NOMO-1 (cell line): ENCODE measurements around the gene PARD3.
A peak's percentile ranks its signal among the peaks of the same experiment; 100 is the strongest.
"Not testable (repeated sequence)": the region's sequence is repeated elsewhere in the genome, so short reads cannot be mapped to it uniquely, and the experiment has no call there.

ENCODE experiments used
- DNase-seq, 2 experiments: peaks; one replicate each; lab custom pipeline; 2025; ENCODE audit not compliant: unreplicated experiment in 2 of 2; lab: John Stamatoyannopoulos, UW

PARD3 gene

DNA sequence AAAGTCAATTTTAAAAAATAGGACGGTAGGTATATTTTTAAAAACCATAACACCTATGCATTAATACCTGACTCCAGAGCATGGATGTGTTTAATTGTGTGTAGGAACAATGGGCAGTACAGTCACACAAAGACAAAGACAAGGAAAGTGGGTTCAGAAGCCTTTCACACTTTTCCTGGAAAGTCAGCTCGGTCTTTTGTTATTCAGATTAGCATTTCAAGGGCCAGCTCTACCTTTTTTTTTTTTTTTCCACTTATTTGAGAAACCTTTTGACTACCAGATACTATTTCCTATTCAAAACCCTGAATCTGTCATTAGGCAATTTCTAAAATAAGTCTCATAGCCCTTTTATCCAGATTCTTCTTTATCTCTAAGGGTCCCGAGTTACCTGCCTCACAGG is 401.9 kb downstream of the PARD3 start:
- no peak for DNase-seq

DNA sequence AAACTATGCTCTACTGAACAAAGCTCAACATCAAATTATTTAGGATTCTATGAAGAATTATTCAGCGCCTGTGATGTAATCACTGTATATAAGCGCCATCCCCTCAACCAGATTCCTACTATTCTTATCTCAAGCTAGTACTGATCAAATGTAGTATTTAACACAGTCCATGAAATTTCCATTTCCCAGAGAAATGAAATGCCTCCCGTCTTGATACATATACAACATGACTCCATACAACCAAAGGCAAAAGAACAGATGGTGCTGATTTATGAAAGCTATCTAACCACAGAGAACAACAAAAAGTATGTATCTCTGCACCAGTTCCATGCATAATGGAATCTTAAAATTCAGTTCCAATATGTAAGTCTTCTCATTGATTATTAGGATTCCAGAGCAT is 406.1 kb downstream of the PARD3 start:
- DNase-seq = no peak

DNA sequence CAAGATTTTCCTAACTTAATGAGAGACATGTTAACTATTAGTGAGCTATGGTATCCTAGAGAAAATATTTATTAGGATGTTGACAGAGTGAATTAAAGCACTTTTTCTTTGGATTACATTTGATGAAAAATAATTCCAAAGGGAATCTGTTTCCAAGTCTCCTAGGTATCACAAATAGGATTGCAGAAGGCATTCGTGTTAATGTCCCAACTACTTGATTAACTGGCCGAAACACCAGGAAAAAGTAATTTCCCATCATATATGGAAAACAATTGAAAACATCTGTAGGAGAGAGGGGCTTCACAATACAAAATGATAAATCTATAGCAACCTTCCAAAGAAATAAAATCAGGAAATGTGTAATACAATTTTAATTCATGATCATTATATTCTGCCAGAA is 406.7 kb downstream of the PARD3 start:
- DNase-seq = no peak

DNA sequence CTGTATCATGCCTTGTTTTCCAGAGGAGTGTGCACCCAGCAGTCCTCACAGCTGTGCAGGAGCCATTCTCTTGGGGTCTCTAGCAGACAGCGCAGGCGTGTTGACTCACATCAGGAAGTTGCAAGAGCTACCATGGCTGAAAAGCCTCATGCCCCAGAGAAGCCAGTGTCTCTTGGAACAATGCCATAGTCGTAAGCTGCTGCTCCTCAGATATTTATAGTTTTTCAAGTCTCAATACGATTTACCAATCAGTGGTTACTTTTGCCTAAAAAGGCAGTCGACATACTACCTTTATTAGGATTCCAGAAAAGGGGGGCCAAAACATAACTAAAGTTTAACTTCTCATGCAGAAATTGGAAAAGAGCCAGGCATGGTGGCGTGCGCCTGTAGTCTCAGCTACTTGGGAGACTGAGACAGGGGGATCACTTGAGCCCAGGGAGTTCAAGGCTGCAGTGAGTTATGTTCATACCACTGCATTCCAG is 407.7 kb downstream of the PARD3 start:
- DNase-seq = peak; percentile 58 to 66

DNA sequence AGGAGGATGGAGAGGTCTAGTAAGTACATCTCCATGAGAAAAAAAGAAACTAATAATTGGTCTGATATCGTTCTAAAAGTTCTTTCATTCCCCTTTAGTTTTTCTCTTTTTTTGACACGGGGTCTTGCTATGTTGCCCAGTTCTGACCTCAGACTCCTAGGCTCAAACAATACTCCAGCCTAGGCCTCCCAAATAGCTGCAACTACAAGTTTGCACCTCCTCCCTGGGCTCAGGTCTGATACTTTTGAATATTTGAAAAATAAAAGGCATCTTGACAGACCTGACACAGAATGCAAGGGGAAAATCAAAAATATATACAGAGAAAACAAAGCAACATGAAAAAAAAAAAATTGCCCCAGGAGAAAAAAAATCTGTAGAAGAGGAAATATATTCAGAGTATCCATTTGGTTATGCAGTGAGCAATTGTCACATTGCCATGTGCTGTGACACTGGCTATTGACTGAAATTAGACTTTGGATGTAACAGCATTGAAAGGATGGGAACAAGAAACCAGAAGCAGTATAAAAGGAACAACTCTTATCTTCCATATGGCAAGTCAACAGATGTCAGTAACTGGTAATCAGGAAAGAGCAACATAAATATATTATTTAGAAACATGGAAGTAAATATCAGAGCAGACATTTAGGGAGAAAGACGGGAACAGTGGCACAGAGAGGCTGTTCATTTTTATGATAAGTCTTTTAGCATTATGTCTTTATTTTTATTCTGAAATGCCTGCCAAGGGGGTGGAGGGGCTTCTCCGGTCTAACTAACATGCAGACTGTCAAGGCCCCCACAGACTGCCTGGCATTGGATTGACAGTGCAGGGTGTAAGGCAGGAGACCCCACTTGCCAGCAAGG is 408.4 kb downstream of the PARD3 start:
- no peak for DNase-seq

DNA sequence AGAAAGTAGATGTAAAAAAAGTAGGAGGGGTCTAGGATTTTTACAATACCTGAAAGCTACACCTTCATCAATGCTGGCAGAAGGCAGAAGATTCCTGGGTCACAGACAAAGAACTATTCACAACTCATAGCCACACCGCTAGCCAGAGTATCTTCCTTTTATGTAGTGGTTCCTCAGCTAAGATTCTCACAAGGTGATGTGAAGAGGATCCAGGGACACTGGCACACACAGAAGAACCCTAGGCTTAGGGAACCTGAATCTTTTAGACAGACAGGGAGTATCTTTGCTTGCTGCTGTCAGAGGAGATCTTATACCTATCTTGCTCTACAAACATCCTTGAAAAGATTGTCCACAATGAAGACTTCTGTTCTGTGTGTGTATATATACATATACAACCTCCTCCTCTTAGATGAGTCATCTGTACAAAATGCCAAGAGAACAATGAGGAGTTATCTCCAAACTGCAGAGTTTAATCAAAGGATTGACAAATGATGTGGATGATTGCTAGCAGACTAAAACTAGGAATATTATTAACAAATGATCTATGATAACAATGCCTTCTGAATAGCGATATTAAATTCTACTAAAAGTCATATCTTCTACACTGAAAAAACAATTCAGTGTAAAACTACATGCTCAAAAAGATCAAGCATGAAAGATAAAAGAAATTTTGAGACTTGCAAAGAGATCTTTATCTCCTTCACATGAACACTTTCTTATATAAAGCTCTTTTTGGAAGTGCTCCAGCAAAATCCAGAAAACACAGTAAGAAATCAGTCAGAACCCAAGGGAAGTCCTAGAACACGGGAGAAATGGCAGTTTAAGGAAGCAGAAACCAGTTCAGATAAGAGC is 409.3 kb downstream of the PARD3 start:
- DNase-seq = no peak

DNA sequence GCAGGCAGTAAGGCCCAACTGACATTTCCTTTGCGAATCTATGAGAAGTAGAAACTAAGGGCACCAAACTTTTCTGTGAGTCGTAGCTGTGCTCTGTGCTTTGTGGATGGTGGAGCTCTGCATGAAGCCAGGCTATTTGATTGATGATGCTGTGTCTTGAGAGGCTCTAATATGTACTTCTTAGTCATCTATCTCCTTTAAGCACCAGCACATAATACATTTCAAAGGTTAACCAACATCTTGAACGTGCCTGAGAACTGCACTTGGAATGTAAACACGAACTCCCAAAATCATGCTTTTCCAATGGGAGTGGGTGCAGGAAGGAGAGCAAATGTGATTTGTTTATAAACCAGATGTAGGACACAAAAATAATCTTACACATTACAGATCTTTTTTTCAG is 411.6 kb downstream of the PARD3 start:
- no peak for DNase-seq

DNA sequence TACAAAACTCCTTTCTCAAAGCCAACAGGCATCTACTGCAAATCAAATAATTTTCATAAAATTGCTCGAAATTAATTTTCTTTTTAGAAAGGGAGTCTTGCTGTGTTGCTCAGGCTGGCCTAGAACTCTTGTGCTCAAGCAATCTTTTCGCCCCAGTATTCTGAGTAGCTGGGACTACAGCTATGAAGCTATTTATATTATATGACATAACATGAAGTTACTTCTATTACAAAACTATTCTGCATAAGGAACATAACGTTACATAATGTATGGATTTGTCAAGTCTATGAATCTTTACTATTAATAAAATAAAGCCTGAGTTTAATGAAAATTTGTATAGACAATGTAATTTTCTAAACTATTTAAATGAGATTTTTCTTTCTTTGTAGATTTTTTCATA is 415.0 kb downstream of the PARD3 start:
- no peak for DNase-seq

DNA sequence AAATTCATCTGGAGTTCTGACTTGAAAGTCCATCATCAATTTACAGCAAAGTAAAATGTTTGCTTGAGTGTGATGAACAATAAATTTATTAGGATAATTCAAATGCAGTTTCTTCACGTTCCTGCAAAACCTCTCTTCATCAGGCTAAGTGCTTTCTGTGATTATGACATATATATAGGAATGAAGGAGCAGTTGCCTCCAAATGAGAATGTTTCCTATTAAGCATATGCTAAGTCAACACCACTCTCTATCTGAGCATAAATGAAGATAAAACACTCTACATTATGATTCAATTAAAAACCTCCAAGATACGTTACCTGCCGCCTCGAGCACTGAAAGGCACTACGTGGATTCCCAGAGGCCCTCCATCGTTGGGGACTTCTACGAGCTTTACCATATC is 416.1 kb downstream of the PARD3 start:
- no peak for DNase-seq

DNA sequence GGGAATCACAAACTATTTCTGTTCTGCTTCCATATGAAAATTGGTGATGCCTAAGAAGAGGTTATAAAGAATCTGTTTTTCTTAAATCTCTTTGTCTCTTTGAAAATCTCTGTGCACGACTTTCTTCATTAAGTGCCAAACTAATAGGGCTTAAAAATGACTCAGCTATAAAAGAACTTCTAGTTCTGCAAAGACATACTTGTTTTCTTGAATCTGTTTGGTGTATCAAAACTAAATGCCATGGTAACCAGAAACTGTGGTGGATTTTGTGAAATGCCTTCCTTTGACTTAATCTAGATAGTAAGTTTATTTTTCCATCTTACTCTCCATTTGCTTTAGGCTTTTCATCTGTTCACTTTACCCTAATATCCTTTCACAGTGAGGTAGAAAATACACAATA is 417.8 kb downstream of the PARD3 start:
- peak in 1 of 2 experiments; percentile 61 for DNase-seq

DNA sequence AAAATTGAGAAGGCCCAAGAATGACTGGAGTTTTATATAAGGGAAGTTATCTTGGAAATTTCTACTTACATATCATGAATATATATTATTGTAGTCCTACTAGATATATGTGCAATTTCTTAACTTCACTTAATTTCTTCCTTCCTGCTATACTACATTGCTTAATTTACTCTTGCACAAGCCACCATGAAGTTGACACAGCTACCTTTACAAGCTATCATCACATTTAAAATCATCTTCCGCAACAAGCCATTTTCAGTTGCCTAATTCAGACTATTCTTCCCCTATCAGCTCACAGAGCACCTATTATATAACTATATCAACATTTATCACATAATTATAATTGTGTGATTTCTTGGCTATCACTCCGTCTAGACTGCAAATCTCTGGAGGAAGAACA is 418.4 kb downstream of the PARD3 start:
- peak; percentile 76 to 95 for DNase-seq

DNA sequence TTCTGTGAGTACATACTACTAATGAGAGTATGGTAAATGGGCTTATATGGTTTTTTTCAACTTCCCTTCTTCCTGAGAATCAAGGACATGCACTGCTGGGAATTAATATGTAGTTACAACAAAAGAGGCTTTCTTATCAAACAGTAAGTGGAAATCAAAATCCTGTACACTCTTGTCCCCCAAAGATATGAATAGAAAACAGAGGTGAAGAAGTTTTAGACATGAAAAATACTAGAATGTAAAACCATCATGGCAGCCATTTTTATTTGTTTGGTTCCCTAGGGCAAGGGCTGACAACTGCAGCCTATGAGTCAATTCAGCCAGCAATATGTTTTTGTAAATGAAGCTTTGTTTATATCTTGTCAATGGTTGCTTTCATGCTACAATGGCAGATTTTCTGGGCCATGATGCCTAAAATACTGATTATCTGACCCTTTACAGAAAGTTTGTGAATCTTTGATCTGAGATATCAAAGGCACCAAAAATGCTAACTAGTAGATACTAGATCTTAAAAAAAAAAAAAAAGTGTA is 422.4 kb downstream of the PARD3 start:
- no peak for DNase-seq

DNA sequence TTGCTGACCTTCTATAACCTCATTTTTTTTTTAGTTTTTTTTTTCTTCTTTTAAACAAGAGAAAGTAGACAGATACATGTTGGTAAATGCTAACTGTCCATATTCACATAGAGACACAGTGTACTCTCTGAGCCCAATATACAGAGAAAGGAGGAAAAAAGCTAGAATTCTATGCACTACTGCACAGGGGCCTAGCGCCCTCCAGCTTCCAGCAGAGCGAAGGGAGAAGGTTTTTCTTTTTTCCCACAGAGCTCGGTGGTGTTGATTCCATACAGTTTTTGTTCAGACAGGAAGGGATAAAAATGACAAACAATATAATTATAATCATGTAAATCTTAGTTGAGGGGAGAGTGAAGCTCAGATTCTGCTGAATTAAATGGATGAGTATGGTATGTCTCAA is 423.9 kb downstream of the PARD3 start:
- not testable (repeated sequence) for DNase-seq

DNA sequence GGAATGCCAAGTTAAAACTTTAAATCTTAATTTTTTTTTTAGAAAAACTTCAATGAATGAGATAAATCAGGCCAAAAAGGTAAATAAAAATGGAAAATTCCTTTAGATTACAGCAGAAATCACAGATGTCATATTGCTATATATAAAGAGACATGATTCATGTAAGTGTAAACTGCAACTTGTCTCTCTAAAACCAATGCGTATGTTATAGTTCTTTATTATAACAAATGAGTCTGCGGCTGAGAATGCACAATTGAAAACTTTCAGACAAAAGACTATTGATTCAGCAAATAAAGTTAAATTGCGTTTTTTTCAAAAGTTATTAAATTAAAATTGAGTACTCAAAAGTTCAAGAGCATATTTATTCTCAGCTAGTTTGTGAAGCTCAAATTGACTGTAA is 425.3 kb downstream of the PARD3 start:
- DNase-seq = no peak

DNA sequence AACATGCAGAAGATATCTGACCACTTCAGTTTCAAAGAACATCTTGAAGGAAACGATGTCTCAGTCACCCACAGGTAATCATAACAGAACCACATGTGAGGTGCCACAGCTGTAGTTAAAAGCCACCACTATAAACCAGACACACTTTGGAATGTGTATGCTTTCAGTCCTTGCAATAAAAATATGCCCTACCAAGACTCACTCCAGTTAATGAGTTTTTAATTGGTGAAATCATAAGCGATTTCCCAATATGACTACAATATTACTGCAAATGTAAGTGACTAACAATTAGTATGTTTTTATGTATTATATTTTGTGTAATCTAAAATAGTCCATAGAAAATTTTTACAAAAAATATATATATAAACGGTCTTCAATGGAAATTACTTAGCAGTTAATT is 428.2 kb downstream of the PARD3 start:
- DNase-seq = no peak

DNA sequence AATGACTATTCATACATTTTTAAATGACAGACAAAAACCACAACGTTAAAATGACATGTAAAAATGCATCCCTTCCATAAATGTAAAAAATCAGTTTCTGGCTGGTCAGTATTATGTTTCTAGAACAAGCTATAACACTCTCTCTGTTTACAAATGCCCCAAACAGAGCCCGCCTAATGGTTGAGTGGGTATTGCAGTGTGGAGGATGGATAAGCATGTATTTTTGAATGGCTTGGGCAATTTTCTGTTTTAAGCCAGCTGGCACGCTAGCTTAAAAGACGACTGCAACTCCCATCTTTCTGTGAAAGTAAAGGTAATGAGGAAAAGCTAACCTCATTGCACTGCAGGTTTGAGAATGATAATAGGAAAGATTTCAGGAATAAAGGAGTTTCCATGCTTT is 430.7 kb downstream of the PARD3 start:
- no peak for DNase-seq

DNA sequence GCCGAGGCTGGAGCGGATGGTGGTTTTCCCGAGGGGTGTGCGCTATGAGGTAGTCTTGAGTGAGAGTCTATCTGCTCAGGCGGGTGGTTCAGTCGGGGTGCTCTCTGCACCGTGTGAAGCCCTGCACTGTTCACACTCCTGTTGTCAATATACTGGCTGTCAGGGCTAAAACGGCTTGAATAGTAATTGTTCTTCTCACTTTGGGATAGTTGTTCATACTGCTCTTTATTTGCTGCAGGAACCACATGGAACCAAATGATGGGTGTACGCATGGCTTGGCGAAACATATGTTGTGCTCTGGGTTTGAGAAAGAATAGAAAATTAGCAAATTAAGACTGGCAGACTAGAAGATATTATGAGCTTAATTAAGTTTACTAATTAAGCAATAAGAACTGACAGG is 432.5 kb downstream of the PARD3 start:
- no peak for DNase-seq

DNA sequence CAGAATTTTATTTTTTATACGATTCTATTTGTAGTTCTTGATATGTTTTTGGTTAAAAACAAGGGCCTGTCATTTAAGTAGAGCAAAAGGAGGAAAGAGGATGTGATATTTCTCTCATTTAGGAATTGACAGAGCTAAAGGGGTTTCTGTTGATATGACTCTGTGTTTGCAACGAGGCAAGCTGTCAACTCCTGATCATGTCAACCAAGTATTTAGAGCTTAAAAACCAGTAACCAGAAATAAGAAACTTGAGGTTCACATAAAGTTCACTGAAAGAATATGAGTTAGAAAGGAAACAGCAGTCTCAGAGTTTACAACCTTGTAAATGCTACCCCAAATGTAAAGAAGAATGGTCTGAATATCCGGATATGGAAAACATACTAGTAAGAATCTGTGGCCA is 434.2 kb downstream of the PARD3 start:
- DNase-seq = no peak

DNA sequence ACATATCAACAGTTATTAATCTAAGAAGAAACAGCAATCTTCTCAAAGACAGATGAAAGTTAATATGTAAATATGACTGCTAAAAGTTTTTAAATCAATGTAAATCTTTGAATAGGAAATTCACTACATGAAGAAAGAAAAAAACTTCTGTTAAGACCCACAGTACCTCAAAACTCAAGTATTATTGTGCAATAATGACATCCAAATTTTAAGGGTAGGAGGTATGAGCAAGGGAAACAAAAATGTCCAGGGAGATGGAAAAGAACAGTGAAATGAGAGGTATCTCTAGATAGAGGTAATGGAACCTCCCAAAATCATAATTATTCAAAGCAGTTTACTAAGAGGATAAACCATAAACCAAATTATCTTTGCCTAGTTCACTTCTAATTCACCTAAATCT is 436.8 kb downstream of the PARD3 start:
- no peak for DNase-seq

DNA sequence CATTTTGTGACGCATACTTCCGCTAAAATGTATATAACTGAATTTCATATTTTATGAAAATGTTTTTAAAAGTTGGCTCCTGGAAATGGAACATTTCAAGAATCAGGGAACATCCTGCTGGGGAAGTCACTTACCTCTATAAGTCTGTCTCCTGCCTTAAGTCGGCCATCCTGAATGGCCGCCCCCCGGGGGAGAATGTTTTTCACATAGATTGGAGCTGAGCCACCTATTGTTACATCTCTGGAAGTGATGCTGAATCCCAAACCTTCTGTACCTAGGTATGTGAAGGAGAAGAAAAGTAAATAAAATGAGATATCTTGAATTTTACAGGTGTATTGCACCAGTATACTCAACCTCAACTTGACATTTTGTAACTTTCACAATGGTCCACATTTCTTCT is 437.3 kb downstream of the PARD3 start:
- DNase-seq = no peak

DNA sequence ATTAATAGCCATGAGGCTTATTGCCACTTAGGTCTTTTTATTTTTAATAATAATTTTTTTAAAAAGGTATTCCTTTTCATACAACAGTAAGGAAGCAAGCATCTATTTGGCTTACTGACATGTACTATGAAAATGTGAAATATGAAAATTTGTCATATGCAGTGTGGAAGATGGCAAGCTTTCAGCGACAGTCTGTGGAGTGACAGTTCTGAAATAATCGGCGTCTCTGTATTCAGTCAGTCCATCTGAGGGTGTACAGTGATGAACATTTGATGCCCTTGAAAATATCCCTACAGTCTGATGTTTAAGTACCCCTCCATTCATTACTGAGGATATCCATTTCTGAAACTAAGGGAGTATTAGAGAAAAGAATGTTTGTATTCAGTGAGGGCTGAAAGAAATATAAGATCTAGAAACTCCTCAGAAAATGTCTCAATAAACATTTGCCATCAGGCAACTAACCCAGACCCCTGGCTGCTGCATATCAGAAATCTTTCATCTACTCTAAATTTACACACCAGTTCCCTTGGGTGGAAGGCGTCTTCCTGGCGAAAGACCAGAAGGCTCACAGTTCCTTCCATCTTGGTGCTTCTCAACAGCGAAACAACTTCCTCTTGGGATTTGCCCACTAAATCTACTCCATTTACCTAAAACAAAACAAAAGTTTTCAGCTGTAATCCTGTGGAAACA is 440.6 kb downstream of the PARD3 start:
- peak in 1 of 2 experiments; percentile 56 for DNase-seq
